ENCODE data around the gene PDE4D. TPM values are rescaled to one million over a fixed set of nuclear protein-coding genes. Genes with fewer than 3 reads are reported as not detected.

Gene PDE4D
- total RNA-seq, 1 donor from 2014 or later = 50.0 TPM

- Mint-ChIP-seq H3K36me3 (peaks cover 7% of the 10 kb centered on the region), H3K4me1 (ENCODE audit: unreplicated experiment) (peaks cover 11% of the 10 kb centered on the region), H3K4me3 (no peak overlapping the region), H3K9me3 (no peaks in the 10 kb centered on the region), H3K27ac (peak overlapping the region; percentile 6), H3K27me3 (no peaks in the 10 kb centered on the region)
- DNase-seq (ENCODE audit: extremely low spot score, unreplicated experiment) = no peak
- TF ChIP-seq CTCF (conservative IDR thresholded peaks at IDR 0.05) = no peak
Measured at GRCh38 chr5:58968350-58968749, 925.2 kb downstream of the PDE4D start.

GRCh38 chr5:58967597-58968281, 925.8 kb downstream of the PDE4D start:
- Mint-ChIP-seq H3K27me3 (no peaks in the 10 kb centered on the region), H3K36me3 (peaks cover 1% of the 10 kb centered on the region), H3K9me3 (no peaks in the 10 kb centered on the region), H3K4me1 (ENCODE audit: unreplicated experiment) (peaks cover 11% of the 10 kb centered on the region), H3K27ac (peak overlapping the region; percentile 6), H3K4me3 (no peak overlapping the region)
- TF ChIP-seq CTCF (conservative IDR thresholded peaks at IDR 0.05) = no peak
- DNase-seq (ENCODE audit: extremely low spot score, unreplicated experiment) = no peak

GRCh38 chr5:58965677-58966414, 927.7 kb downstream of the PDE4D start:
- DNase-seq (ENCODE audit: extremely low spot score, unreplicated experiment) = no peak
- Mint-ChIP-seq H3K27ac (no peak overlapping the region), H3K36me3 (no peaks in the 10 kb centered on the region), H3K4me1 (ENCODE audit: unreplicated experiment) (peaks cover 11% of the 10 kb centered on the region), H3K9me3 (no peaks in the 10 kb centered on the region), H3K27me3 (no peaks in the 10 kb centered on the region), H3K4me3 (no peak overlapping the region)
- TF ChIP-seq CTCF (conservative IDR thresholded peaks at IDR 0.05) = no peak

- DNase-seq (ENCODE audit: extremely low spot score, unreplicated experiment) = no peak
- no peak for TF ChIP-seq CTCF (conservative IDR thresholded peaks at IDR 0.05)
- no peaks in the 10 kb centered on the region for H3K9me3 Mint-ChIP-seq
- H3K4me1 Mint-ChIP-seq (ENCODE audit: unreplicated experiment) = peaks cover 10% of the 10 kb centered on the region
- no peak overlapping the region for H3K27ac Mint-ChIP-seq
- no peaks in the 10 kb centered on the region for H3K27me3 Mint-ChIP-seq
- H3K36me3 Mint-ChIP-seq = no peaks in the 10 kb centered on the region
- H3K4me3 Mint-ChIP-seq = no peak overlapping the region
Measured at GRCh38 chr5:58963821-58964220, 929.7 kb downstream of the PDE4D start.

- TF ChIP-seq CTCF (conservative IDR thresholded peaks at IDR 0.05) = no peak
- H3K27me3 Mint-ChIP-seq = no peaks in the 10 kb centered on the region
- H3K9me3 Mint-ChIP-seq = no peaks in the 10 kb centered on the region
- H3K4me3 Mint-ChIP-seq = no peak overlapping the region
- H3K4me1 Mint-ChIP-seq (ENCODE audit: unreplicated experiment) = peaks cover 5% of the 10 kb centered on the region
- no peak overlapping the region for H3K27ac Mint-ChIP-seq
- no peaks in the 10 kb centered on the region for H3K36me3 Mint-ChIP-seq
- no peak for DNase-seq (ENCODE audit: extremely low spot score, unreplicated experiment)
Measured at GRCh38 chr5:58963361-58963760, 930.2 kb downstream of the PDE4D start.

All from type B pancreatic cell (in vitro differentiated cells).